ENCODE measurements around the gene HNRNPF.
A peak's percentile ranks its signal among the peaks of the same experiment; 100 is the strongest.
"Not testable (repeated sequence)": the region's sequence is repeated elsewhere in the genome, so short reads cannot be mapped to it uniquely, and the experiment has no call there.

The HNRNPF gene, protein sequence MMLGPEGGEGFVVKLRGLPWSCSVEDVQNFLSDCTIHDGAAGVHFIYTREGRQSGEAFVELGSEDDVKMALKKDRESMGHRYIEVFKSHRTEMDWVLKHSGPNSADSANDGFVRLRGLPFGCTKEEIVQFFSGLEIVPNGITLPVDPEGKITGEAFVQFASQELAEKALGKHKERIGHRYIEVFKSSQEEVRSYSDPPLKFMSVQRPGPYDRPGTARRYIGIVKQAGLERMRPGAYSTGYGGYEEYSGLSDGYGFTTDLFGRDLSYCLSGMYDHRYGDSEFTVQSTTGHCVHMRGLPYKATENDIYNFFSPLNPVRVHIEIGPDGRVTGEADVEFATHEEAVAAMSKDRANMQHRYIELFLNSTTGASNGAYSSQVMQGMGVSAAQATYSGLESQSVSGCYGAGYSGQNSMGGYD

GRCh38 chr10:43408710-43409384 lies at the start of gene HNRNPF:
HNRNPF (minus strand) TSS chr10:43409186; CDS start chr10:43387884, 21,302 bp downstream.
- DNase-seq, result peak; percentile 65

DNA sequence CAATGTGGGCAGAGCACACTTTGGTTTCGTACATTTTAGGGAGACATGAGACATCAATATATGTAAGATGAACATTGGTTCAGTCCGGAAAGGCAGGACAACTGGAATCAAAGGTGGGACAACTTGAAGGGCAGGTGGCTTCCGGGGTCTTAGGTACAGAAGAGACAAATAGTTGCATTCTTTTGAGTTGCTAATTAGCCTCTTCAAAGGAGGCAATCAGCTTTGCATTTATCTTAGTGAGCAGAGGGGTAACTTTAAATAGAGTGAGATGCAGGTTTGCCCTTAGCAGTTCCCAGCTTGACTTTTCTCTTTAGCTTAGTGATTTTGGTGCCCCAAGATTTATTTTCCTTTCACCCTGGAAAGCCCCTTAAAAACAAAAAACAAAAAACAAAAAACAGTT lies 49.2 kb upstream of the HNRNPF start:
- no peak for DNase-seq

GRCh38 chr10:43456561-43456960 lies 47.6 kb upstream of the HNRNPF start:
- not testable (repeated sequence) for DNase-seq

- DNase-seq, result peak; percentile 3
Observed at GRCh38 chr10:43454025-43454424, 45.0 kb upstream of the HNRNPF start.

DNA sequence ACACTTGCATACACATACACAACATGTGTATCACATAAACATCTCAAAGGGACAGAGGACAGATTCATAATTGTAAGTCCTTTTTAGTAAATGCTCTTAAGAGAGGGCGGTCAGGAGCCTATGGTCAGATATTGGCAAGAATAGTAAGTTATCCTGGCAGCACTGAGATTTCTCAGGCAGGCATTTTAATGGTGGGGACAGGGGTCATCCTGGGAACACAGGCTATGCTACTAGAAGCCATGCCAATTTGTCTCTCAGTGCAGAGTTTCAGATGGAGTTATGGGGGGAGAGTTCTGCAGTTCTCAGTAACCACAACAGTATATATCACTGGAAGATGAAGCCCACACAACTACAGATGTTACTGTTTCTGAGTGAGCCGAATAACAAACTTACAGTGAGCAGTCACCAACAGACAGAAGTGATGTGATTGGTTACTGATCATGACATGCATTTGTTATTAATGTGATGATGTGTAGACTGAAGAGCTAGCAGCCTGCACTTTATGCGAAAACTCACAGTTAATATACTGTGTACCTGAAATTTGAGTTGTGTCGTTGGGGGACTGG lies 44.4 kb upstream of the HNRNPF start:
- no peak for DNase-seq

GRCh38 chr10:43452356-43452914 lies 43.4 kb upstream of the HNRNPF start:
- DNase-seq, result no peak

GRCh38 chr10:43448742-43449141 lies 39.8 kb upstream of the HNRNPF start:
- DNase-seq, result no peak

GRCh38 chr10:43446219-43447017 lies 37.4 kb upstream of the HNRNPF start:
- not testable (repeated sequence) for DNase-seq

- DNase-seq, result no peak
Observed at GRCh38 chr10:43444897-43445466, 36.0 kb upstream of the HNRNPF start.

DNA sequence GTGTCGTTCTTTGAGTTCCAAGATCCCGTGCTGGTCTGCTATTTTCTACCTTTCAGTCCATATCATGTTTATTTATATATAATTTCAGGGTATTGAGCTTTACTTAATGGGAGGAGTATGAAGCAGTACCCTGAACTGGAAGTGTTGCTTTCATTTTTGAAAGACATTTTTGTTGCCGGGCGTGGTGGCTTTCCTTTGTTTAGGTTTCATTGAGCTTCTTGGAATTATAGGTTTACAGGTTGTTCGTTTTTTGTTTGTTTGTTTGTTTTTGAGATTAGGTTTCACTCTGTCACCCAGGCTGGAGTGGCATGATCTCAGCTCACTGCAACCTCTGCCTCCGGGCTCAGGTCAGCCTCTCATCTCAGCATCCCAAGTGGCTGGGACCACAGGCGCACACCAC lies 35.3 kb upstream of the HNRNPF start:
- DNase-seq, result no peak

DNA sequence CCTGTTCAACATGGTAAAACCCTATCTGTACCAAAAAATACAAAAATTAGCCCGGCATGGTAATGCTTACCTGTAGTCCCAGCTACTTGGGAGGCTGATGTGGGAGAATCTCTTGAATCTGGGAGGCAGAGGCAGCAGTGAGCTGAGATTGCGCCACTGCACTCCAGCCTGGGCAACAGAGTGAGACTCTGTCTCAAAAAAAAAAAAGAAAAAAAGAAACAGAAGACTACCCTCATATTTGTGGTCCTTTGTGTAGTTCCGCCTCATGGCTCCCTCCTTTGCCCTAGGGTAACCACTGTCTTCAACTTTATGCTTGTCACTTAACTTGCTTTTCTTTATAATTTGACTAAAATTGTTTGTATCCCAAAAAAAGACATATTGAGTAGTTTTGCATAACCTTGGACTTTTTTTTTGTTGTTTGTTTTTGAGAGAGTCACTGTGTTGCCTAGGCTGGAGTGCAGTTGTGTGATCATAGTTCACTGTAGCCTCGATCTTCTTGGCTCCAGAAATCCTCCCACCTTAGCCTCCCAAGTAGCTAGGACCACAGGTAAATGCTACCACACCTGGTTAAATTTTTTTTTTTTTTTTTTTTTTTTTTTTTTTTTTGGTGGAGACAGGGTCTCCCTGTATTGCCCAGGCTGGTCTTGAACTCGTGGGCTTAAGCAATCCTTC lies 31.6 kb upstream of the HNRNPF start:
- no peak for DNase-seq

DNA sequence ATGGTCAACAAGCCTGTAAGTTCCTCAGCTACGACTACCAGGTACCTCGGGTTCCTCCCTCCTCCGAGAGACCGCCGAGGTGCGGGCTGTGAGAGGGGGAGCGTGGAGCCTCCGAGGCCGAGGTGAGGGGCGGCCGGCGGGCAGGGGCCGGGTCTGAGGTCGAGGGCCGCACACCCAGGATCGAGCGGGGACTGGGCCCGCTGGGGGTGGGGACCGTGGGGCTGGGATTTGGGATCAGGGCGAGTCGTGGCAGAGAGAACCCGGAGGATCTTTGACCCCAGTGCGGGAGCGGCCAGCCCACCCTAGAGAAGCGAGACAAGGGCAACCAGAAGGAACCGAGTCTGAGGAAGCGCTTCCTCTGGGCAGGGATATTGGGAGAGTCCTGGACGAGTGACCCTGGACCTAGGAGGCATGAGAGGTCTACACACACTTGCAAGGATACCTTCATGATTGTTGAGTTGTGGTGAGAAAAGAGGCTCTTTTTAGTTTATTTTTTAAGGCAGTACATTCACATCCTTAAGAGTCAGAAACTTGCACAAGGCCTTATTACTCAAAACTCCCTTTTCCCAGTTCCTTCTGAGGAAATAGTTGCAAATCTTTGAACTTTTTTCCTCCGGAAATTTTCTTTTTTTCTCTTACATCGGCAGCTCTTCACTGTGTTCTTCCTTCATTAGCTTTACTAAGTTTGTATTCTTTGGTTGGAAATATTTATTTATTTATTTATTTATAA lies 28.3 kb upstream of the HNRNPF start:
- no peak for DNase-seq

DNA sequence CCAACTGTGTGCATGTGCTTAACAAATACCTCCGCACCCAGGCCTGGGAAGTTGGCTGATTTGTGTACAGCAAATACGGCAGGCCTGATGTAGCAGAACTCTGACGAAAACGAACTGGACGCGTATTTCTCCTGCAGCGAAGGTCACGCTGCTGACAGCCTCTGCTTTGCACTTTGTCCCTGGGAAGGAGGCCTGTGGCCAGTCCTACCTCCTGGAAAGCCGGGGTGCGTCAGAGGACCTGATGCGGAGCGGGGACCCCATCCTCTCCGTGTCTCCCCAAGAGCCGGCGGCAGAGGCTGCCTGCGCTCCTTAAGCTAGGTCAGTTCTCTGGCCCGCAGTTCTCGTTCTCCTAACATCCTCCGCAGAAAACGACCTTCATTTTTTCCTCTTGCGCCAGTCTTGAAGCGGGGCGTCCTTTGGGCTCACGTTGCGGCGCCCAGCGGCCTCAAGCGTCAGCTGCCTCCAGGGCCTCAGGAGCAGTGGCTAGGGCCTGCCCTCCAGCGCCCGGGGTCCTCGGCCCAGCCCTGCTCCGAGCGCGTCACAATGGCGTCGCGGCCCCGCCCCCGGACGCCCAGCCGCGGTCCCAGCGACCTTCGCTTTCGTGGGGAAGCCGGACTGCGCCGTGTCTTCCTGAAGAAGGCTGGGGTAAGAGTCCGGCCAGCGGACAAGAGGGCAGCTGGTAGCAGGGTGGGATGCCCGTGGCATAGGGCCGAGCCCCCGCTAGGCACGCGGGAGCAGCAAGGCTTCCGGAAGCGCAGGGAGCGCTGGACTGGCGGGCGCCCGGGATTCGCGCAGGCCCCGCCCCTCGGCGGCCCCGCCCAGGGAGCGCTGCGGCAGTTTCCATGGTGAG lies 27.5 kb upstream of the HNRNPF start, which contains the start of gene ZNF487:
TSS of gene ZNF487 (plus strand) at position 821 of the 850 bp plus-strand sequence. CDS start 38,703 bp downstream, outside the sequence.
- peak; percentile 62 for DNase-seq

- no peak for DNase-seq
Observed at GRCh38 chr10:43430926-43431663, 22.1 kb upstream of the HNRNPF start.

GRCh38 chr10:43427166-43427825 lies 18.3 kb upstream of the HNRNPF start:
- DNase-seq, result no peak

DNA sequence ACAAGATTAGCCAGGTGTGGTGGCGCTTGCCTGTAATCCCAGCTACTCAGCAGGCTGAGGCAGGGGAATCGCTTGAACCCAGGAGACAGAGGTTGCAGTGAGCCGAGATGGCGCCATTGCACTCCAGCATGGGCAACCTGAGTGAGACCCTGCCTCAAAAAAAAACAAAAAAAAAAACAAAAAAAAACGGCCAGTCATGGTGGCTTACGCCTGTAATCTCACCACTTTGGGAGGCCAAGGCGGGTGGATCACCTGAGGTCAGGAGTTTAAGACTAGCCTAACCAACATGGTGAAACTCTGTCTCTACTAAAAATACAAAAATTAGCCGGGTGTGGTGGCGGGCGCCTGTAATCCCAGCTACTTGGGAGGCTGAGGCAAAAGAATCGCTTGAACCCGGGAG lies 17.5 kb upstream of the HNRNPF start:
- DNase-seq, result not testable (repeated sequence)

DNA sequence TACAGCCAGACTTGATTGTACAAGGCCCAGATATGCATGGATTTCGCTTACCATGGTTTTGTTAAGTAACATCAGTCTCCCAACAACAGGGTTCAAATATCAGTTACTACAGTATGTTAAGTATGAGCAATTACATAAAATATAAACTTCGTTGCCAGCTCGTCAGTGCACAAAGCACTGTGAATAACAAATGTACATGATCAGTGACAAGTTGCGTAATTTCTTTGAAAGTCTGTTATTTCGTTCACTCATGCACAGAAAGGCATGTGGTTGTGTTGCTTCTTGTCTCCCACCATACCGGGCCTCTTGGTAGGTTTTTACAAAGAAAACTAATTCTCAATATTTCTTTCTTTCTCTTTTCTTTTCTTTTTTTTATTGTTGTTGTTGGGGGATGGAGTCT lies 15.4 kb upstream of the HNRNPF start:
- no peak for DNase-seq

- not testable (repeated sequence) for DNase-seq
Observed at GRCh38 chr10:43421944-43422343, 13.0 kb upstream of the HNRNPF start.

GRCh38 chr10:43421519-43421918 lies 12.5 kb upstream of the HNRNPF start:
- DNase-seq, result no peak
